Measurements from ENCODE around the gene CDC37. TPM values are rescaled to one million over a fixed set of nuclear protein-coding genes. Genes with fewer than 3 reads are reported as not detected.
"Not testable (repeated sequence)": the region's sequence is repeated elsewhere in the genome, so short reads cannot be mapped to it uniquely, and the experiment has no call there.

Gene CDC37
- total RNA-seq, 4 donors from 2014 or later: 128 to 171 (median 152) TPM

- peaks cover 0 to 41% (median 5%) of the 10 kb centered on the region in 3 donors for H3K4me1 ChIP-seq
- DNase-seq: no peak
- no peak overlapping the region for H3K4me3 ChIP-seq
- intact Hi-C loops (cut with DNase I): no loop called here
- peaks cover 0 to 53% (median 1%) of the 10 kb centered on the region in 4 donors for H3K27me3 ChIP-seq
- TF ChIP-seq, protein P1, sequence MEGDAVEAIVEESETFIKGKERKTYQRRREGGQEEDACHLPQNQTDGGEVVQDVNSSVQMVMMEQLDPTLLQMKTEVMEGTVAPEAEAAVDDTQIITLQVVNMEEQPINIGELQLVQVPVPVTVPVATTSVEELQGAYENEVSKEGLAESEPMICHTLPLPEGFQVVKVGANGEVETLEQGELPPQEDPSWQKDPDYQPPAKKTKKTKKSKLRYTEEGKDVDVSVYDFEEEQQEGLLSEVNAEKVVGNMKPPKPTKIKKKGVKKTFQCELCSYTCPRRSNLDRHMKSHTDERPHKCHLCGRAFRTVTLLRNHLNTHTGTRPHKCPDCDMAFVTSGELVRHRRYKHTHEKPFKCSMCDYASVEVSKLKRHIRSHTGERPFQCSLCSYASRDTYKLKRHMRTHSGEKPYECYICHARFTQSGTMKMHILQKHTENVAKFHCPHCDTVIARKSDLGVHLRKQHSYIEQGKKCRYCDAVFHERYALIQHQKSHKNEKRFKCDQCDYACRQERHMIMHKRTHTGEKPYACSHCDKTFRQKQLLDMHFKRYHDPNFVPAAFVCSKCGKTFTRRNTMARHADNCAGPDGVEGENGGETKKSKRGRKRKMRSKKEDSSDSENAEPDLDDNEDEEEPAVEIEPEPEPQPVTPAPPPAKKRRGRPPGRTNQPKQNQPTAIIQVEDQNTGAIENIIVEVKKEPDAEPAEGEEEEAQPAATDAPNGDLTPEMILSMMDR (IDR thresholded peaks at IDR 0.05): no peak
- TF ChIP-seq POLR2A (IDR thresholded peaks at IDR 0.05): no peak
- peaks cover 0 to 3% (median 0%) of the 10 kb centered on the region in 3 donors for H3K9me3 ChIP-seq
- H3K27ac ChIP-seq: peak overlapping the region in 1 of 4 donors; percentile 33
- 54 to 56% methylated on average over 12 to 13 of the region's 13 CpGs for WGBS, 2 donors
- H3K36me3 ChIP-seq: no peaks in the 10 kb centered on the region
Measured at GRCh38 chr19:10412257-10412977, 9.1 kb upstream of the CDC37 start.

- peaks cover 0 to 53% (median 0%) of the 10 kb centered on the region in 4 donors for H3K27me3 ChIP-seq
- WGBS, 2 donors: 68 to 82% methylated on average over 5 of the region's 5 CpGs
- DNase-seq; H3K36me3 ChIP-seq; H3K9me3 ChIP-seq; intact Hi-C loops (cut with DNase I); H3K27ac ChIP-seq; H3K4me3 ChIP-seq: not testable (repeated sequence)
- peaks cover 0 to 40% (median 0%) of the 10 kb centered on the region in 3 donors for H3K4me1 ChIP-seq
Measured at GRCh38 chr19:10411224-10411623, 7.9 kb upstream of the CDC37 start.

DNA sequence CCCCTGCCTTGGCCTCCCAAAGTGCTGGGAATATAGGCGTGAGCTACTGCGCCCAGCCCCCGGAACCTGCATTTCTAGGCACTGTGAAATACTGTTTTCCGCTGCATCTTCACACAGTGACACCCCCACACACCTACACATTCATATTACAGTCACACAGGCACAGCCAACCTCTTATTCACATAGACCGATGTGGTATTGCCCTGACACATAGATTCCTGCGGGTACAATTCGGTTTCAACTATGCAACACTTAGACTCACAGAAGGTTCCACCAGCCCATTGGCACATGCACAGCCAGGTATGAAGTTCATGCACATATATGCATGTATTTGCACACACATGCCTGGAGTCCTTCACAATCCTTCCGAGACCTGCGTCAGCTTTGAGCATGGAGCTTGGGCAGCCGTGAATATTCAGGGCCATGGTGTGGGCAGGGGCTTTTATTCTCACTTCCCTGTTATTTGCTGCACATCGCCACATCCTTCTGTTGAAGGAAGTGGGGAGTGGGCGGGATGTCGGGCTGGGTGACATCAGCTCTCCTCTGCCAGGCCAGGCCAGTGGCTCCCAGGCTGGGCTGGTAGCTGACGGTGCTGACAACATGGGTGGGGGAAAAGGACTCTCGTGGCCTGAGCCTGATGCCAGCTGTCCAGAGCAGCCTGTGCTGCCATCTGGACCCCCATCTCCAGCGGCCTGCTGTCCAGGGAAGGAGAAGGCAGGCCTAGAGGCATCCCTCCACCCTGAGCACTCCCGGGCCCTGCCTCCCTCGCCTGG lies 5.4 kb upstream of the CDC37 start:
- H3K4me3 ChIP-seq: no peak overlapping the region
- intact Hi-C loops (cut with DNase I): loop anchor here (10.0 kb wide), 1 partner anchor 166 kb away; no protein-coding TSS in a partner anchor
- DNase-seq: no peak
- no peak for TF ChIP-seq POLR2A (IDR thresholded peaks at IDR 0.05)
- TF ChIP-seq, protein P1 (IDR thresholded peaks at IDR 0.05): no peak
- H3K4me1 ChIP-seq: peaks cover 9 to 58% (median 10%) of the 10 kb centered on the region in 3 donors
- 66 to 73% methylated on average over 7 to 11 of the region's 18 CpGs for WGBS, 2 donors
- H3K9me3 ChIP-seq: no peaks in the 10 kb centered on the region
- peaks cover 0 to 62% (median 2%) of the 10 kb centered on the region in 4 donors for H3K27me3 ChIP-seq
- no peaks in the 10 kb centered on the region for H3K36me3 ChIP-seq
- peak overlapping the region in 3 of 4 donors; percentile 5 to 58 (median 24) for H3K27ac ChIP-seq

- no peak overlapping the region for H3K27ac ChIP-seq
- H3K36me3 ChIP-seq: no peaks in the 10 kb centered on the region
- TF ChIP-seq, protein P1 (IDR thresholded peaks at IDR 0.05): no peak
- no peak for TF ChIP-seq POLR2A (IDR thresholded peaks at IDR 0.05)
- no peaks in the 10 kb centered on the region for H3K9me3 ChIP-seq
- intact Hi-C loops (cut with DNase I): loop anchor here (10.0 kb wide), 1 partner anchor 168 kb away; no protein-coding TSS in a partner anchor
- no peak for DNase-seq
- peaks cover 0 to 62% (median 2%) of the 10 kb centered on the region in 4 donors for H3K27me3 ChIP-seq
- H3K4me3 ChIP-seq: no peak overlapping the region
- peaks cover 14 to 69% (median 16%) of the 10 kb centered on the region in 3 donors for H3K4me1 ChIP-seq
Measured at GRCh38 chr19:10407096-10407495, 3.8 kb upstream of the CDC37 start.

DNA sequence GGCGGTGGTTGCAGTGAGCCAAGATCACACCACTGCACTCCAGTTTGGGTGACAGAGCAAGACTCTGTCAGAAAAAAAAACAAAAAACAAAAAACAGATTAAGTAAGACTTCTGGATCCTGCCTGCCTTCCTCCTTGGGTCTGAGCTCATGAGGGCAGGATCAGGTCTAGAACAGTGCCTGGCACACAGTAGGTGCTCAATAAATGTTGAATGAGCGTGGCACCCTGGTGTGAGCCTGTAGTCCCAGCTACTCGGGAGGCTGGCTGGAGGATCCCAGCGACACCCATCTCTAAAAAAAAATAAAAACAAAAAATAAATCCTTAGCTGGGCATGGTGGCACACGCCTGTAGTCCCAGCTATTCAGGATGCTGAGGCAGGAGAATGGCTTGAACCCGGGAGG lies 2.8 kb upstream of the CDC37 start:
- intact Hi-C loops (cut with DNase I): loop anchor here (10.0 kb wide), 1 partner anchor 169 kb away; no protein-coding TSS in a partner anchor
- Histone ChIP-seq H3K9me3 (no peaks in the 10 kb centered on the region), H3K36me3 (no peaks in the 10 kb centered on the region), H3K27me3 (peaks cover 0 to 62% (median 2%) of the 10 kb centered on the region in 4 donors), H3K4me3 (no peak overlapping the region), H3K4me1 (peaks cover 23 to 78% (median 24%) of the 10 kb centered on the region in 3 donors), H3K27ac (no peak overlapping the region)
- WGBS, 2 donors: 49 to 56% methylated on average over 5 to 6 of the region's 6 CpGs
- DNase-seq: no peak
- TF ChIP-seq POLR2A (IDR thresholded peaks at IDR 0.05): no peak
- TF ChIP-seq, protein P1 (IDR thresholded peaks at IDR 0.05): no peak

All from esophagus squamous epithelium (tissue), 5 donors.